Measurements from ENCODE around the gene CLSTN2. TPM values are rescaled to one million over a fixed set of nuclear protein-coding genes. Genes with fewer than 3 reads are reported as not detected.

The CLSTN2 gene
- total and polyA plus RNA-seq, 2 of the 13 experiments (the other 11 are each of a cell fraction or from before 2014, with no cell fraction given): not detected

GRCh38 chr3:140610544-140610943 lies 675.6 kb downstream of the CLSTN2 start (continued):
- TF ChIP-seq, protein P1, sequence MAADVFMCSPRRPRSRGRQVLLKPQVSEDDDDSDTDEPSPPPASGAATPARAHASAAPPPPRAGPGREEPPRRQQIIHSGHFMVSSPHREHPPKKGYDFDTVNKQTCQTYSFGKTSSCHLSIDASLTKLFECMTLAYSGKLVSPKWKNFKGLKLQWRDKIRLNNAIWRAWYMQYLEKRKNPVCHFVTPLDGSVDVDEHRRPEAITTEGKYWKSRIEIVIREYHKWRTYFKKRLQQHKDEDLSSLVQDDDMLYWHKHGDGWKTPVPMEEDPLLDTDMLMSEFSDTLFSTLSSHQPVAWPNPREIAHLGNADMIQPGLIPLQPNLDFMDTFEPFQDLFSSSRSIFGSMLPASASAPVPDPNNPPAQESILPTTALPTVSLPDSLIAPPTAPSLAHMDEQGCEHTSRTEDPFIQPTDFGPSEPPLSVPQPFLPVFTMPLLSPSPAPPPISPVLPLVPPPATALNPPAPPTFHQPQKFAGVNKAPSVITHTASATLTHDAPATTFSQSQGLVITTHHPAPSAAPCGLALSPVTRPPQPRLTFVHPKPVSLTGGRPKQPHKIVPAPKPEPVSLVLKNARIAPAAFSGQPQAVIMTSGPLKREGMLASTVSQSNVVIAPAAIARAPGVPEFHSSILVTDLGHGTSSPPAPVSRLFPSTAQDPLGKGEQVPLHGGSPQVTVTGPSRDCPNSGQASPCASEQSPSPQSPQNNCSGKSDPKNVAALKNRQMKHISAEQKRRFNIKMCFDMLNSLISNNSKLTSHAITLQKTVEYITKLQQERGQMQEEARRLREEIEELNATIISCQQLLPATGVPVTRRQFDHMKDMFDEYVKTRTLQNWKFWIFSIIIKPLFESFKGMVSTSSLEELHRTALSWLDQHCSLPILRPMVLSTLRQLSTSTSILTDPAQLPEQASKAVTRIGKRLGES (CRISPR knock-in tag; IDR thresholded peaks at IDR 0.05; ENCODE audit: borderline replicate concordance): no peak
- no peak for TF ChIP-seq ATRX (CRISPR knock-in tag; IDR thresholded peaks at IDR 0.05; ENCODE audit: borderline replicate concordance)
- TF ChIP-seq MAFG (CRISPR knock-in tag; IDR thresholded peaks at IDR 0.05): no peak
- no peak for TF ChIP-seq TP53 (CRISPR knock-in tag; conservative IDR thresholded peaks at IDR 0.05)
- TF ChIP-seq ZFY (CRISPR knock-in tag; IDR thresholded peaks at IDR 0.05): no peak
- TF ChIP-seq ZNF496 (CRISPR knock-in tag; IDR thresholded peaks at IDR 0.05; ENCODE audit: insufficient replicate concordance): no peak
- TF ChIP-seq STAT5B (CRISPR knock-in tag; IDR thresholded peaks at IDR 0.05): no peak
- no peak for TF ChIP-seq ZNF292 (CRISPR knock-in tag; IDR thresholded peaks at IDR 0.05; ENCODE audit: borderline replicate concordance, low read depth)
- no peak for TF ChIP-seq MNT (IDR thresholded peaks at IDR 0.05)
- TF ChIP-seq MATR3 (CRISPR knock-in tag; IDR thresholded peaks at IDR 0.05): no peak
- TF ChIP-seq PRDM10 (CRISPR knock-in tag; IDR thresholded peaks at IDR 0.05; ENCODE audit: low read depth): no peak
- TF ChIP-seq PREB (CRISPR knock-in tag; IDR thresholded peaks at IDR 0.05): no peak
- TF ChIP-seq, protein P2, sequence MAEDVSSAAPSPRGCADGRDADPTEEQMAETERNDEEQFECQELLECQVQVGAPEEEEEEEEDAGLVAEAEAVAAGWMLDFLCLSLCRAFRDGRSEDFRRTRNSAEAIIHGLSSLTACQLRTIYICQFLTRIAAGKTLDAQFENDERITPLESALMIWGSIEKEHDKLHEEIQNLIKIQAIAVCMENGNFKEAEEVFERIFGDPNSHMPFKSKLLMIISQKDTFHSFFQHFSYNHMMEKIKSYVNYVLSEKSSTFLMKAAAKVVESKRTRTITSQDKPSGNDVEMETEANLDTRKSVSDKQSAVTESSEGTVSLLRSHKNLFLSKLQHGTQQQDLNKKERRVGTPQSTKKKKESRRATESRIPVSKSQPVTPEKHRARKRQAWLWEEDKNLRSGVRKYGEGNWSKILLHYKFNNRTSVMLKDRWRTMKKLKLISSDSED (CRISPR knock-in tag; IDR thresholded peaks at IDR 0.05): no peak
- no peak for TF ChIP-seq RFXAP (CRISPR knock-in tag; IDR thresholded peaks at IDR 0.05; ENCODE audit: borderline replicate concordance)
